ENCODE measurements around the gene KCNIP2. TPM values are rescaled to one million over a fixed set of nuclear protein-coding genes. Genes with fewer than 3 reads are reported as not detected.
A peak's percentile ranks its signal among the peaks of the same experiment; 100 is the strongest.

The KCNIP2 gene
- total and polyA plus RNA-seq, 11 donors = 85.1 to 862 (median 214) TPM

DNA sequence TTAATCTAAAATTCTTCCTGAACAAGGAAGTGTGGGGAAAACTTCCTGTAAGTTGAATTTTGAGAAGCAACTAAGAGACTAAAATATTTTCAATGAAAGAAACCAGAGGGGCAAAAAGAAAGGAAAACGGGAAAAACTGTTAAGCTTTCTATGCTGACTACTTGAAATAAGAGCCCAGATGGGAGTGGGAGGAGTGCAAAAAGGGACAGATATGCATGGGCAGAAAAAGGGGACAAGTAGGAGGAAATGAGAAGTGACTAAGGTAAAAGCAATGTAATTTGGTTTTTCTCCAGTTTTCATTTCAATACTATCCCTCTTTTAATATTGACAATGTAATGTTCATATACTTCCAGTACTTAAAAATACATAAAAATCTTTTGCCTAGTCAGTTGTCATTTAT is 36.4 kb downstream of the KCNIP2 start:
- H3K27me3 ChIP-seq = no peaks in the 10 kb centered on the region
- TF ChIP-seq POLR2A (IDR thresholded peaks at IDR 0.05) (no peak), CTCF (IDR thresholded peaks at IDR 0.05) (no peak)
- DNase-seq = no peak
- no peaks in the 10 kb centered on the region for H3K9me3 ChIP-seq
- 83 to 85% (median 83%) methylated on average over 1 of the region's 1 CpG for whole genome bisulfite sequencing, 4 donors
- H3K4me1 ChIP-seq = peaks cover 0 to 23% (median 6%) of the 10 kb centered on the region in 12 donors
- H3K36me3 ChIP-seq = peaks cover 0 to 100% (median 99%) of the 10 kb centered on the region in 9 donors
- no peak for ATAC-seq
- H3K27ac ChIP-seq = no peak overlapping the region
- H3K4me3 ChIP-seq = no peak overlapping the region
- intact Hi-C loops (cut with DNase I) = no loop called here

GRCh38 chr10:101803511-101803910 is 40.1 kb downstream of the KCNIP2 start:
- H3K36me3 ChIP-seq = peaks cover 0 to 100% (median 100%) of the 10 kb centered on the region in 9 donors
- 70 to 74% (median 71%) methylated on average over 4 of the region's 4 CpGs for WGBS, 4 donors
- intact Hi-C loops (cut with DNase I) = no loop called here
- ATAC-seq (no peak), DNase-seq (no peak)
- H3K27ac ChIP-seq = no peak overlapping the region
- no peaks in the 10 kb centered on the region for H3K9me3 ChIP-seq
- TF ChIP-seq POLR2A (IDR thresholded peaks at IDR 0.05) = no peak
- no peak for TF ChIP-seq CTCF (IDR thresholded peaks at IDR 0.05)
- H3K27me3 ChIP-seq = no peaks in the 10 kb centered on the region
- peaks cover 0 to 9% (median 0%) of the 10 kb centered on the region in 12 donors for H3K4me1 ChIP-seq
- no peak overlapping the region for H3K4me3 ChIP-seq

DNA sequence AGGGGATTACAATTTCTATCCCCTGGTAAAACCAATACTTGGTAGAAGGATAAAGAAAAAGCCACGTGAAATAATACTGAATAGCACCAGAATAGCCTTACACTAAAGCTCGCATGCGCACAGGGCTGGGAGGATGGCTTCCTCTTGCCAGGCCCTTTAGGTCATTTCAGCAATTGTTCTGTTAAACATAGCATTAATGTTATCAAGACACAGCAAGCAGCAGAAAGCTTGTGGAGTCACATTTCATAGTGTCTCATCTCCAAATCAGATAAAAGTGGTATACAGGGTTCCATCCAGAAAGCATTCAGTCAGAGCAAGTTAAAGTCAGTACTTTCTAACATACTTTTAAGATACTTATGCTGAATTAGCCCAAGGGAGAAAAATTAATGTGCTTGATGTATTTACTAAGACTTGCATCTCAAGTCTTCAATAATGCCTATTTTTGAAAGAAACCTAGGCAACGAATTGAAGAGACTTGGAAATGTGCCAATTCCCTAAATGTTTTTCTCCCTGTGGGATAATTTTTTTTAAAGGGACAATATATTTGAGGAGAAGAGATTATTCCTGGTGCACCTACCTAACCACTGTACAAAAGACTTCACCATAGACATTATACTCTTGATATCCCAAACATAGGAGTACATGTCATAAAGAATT is 46.1 kb downstream of the KCNIP2 start:
- Histone ChIP-seq H3K4me3 (no peak overlapping the region), H3K9me3 (no peaks in the 10 kb centered on the region), H3K36me3 (peaks cover 0 to 100% (median 100%) of the 10 kb centered on the region in 9 donors), H3K4me1 (peaks cover 0 to 16% (median 3%) of the 10 kb centered on the region in 12 donors), H3K27ac (no peak overlapping the region), H3K27me3 (no peaks in the 10 kb centered on the region)
- WGBS, 4 donors = 52 to 62% (median 61%) methylated on average over 4 of the region's 4 CpGs
- no peak for DNase-seq
- ATAC-seq = peak in 1 of 4 donors; percentile 10
- intact Hi-C loops (cut with DNase I) = no loop called here
- TF ChIP-seq POLR2A (IDR thresholded peaks at IDR 0.05) = no peak
- TF ChIP-seq CTCF (IDR thresholded peaks at IDR 0.05) = no peak

DNA sequence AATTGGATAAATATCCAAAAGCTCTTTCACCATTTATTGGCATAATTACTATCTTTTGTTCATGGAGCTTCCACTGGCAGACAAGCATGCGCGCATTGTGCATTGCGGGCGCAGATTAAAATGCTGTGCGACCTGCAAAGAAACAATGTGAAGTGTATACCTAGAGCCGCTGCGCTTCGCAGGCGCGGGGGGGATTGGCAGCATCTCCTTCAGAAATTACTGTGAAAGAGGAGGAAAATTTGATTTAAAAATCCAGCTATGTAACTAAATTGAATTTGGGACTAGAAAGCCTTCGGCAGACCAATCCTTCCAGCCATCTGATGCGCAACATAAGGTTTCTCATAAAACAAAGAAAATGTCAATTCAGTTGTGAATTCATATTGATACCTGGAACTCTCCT is 50.1 kb downstream of the KCNIP2 start:
- no peaks in the 10 kb centered on the region for H3K9me3 ChIP-seq
- intact Hi-C loops (cut with DNase I) = no loop called here
- H3K4me1 ChIP-seq = peaks cover 0 to 11% (median 3%) of the 10 kb centered on the region in 12 donors
- no peak overlapping the region for H3K27ac ChIP-seq
- ATAC-seq = no peak
- no peak for DNase-seq
- no peak overlapping the region for H3K4me3 ChIP-seq
- H3K36me3 ChIP-seq = peaks cover 0 to 100% (median 100%) of the 10 kb centered on the region in 9 donors
- WGBS, 4 donors = 97 to 98% (median 97%) methylated on average over 12 of the region's 12 CpGs
- TF ChIP-seq CTCF (IDR thresholded peaks at IDR 0.05) = no peak
- TF ChIP-seq POLR2A (IDR thresholded peaks at IDR 0.05) = no peak
- no peaks in the 10 kb centered on the region for H3K27me3 ChIP-seq
